Choroid plexus epithelial cell (primary cell): ENCODE results near the gene PHETA1.
A peak's percentile ranks its signal among the peaks of the same experiment; 100 is the strongest.
"Not testable (repeated sequence)": the region's sequence is repeated elsewhere in the genome, so short reads cannot be mapped to it uniquely, and the experiment has no call there.

Source experiments
- DNase-seq: peaks from one replicate; pipeline ENCODE4 v3.0.0-alpha.2; 2010; ENCODE audit warnings: low read depth
- H3K4me3 ChIP-seq: 2 replicates; pipeline ENCODE4 v1.5.1; 2011; ENCODE audit warnings: low read depth, mild to moderate bottlenecking, control low read depth, low read length, moderate library complexity
- TF ChIP-seq, protein P1 (sequence below): conservative IDR thresholded peaks from 2 replicates; pipeline ENCODE4 v1.5.1; 2011; ENCODE audit warnings: low read depth, mild to moderate bottlenecking, control low read depth, inconsistent platforms, low read length, moderate library complexity

Gene PHETA1

DNA sequence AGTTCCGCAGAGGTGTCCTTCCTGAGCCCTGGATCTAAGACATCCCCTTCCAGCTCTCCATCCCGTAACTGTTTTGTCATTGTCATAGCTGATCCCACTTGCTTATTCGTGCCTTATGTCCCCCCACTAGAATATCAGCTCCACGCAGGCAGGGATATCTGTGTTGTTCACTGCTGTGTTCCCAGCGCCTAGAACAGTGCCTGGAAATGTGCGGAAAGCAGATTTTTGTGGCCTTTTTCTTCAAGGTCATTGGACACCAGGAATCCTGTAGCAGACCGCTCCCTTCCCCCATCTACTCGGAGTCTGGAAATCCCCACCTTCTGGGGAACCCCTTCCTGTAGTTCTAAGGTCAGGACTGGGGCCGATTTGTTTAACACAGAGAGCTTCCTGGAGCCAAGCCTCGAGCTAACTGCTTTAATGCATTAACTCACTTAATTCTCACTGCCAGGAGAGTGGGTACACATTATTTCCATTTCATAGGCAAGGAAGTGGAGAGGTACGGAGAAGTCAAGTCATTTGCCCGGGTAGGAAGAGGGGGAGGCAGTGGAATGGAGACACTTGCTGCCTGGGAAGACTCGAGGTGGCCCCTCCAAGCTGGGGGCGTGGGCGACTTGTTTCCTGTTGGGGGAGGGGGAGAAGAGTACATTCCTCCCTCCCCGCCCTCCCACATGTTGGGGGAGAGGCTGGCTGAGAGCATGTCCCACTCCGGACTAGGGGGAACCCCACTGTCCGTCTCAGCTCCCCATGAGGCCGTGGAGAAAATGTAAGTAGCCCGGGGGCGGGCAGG, 35.7 kb upstream of the PHETA1 start:
- H3K4me3 ChIP-seq = peak overlapping the region; percentile 91
- peak; percentile 67 for DNase-seq
- TF ChIP-seq, protein P1, sequence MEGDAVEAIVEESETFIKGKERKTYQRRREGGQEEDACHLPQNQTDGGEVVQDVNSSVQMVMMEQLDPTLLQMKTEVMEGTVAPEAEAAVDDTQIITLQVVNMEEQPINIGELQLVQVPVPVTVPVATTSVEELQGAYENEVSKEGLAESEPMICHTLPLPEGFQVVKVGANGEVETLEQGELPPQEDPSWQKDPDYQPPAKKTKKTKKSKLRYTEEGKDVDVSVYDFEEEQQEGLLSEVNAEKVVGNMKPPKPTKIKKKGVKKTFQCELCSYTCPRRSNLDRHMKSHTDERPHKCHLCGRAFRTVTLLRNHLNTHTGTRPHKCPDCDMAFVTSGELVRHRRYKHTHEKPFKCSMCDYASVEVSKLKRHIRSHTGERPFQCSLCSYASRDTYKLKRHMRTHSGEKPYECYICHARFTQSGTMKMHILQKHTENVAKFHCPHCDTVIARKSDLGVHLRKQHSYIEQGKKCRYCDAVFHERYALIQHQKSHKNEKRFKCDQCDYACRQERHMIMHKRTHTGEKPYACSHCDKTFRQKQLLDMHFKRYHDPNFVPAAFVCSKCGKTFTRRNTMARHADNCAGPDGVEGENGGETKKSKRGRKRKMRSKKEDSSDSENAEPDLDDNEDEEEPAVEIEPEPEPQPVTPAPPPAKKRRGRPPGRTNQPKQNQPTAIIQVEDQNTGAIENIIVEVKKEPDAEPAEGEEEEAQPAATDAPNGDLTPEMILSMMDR = no peak

DNA sequence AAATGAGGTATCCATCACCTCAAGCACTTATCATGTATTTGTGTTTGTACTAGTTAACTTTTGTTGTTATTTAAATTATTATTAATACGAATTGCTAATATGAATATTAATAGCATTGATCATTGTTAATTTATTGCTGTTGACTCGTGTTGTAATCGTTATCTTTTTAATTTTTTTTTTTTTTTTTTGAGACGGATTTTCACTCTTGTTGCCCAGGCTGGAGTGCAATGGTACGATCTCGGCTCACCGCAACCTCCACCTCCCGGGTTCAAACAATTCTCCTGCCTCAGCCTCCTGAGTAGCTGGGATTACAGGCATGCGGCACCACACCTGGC, 33.6 kb upstream of the PHETA1 start:
- DNase-seq, H3K4me3 ChIP-seq: not testable (repeated sequence)

DNA sequence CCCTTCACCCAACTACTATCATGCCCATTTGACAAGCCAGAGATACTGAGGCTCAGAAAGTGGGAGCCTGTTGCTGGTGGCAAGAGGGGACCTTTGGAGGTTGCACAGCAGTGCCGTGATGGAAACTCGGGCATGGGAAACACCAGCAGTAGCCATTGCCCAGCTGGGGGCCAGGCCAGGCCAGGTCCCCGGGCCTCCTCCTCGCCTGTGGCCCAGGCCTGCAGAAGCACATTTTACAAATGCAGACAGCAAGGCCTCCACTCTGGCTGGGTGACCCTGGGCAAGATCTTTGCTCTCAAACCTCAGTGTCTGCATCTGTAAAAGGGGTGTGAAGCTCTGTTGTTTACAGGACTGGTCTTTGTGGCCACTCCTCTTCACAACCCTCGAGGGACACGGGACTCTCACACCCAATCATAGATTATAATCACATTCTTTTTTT, 32.3 kb upstream of the PHETA1 start:
- DNase-seq = no peak
- H3K4me3 ChIP-seq = no peak overlapping the region
- TF ChIP-seq, protein P1 = no peak

DNA sequence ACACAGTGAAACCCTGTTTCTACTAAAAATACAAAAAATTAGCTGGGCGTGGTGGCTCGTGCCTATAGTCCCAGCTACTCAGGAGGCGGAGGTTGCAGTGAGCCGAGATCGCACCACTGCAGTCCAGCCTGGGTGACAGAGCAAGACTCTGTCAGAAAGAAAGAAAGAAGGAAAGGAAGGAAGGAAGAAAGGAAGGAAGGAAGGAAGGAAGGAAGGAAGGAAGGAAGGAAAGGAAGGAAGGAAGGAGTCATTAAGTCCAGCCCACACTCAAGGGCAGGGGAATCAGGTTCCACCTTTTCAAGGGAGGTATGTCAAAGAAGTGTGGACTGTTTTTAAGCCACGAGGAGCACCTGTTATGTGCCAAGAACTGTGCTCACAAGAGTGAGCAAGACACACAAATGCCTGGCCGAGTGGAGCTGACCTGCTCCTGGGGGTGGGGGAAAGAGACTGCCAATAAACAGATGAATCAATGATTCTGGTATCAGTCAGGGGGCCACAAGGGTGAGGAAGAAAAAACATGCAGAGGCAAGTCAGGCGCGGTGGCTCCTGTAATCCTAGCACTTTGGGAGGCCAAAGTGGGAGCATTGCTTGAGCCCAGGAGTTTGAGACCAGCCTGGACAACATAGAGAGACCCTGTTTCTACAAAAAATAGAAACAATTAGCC, 31.0 kb upstream of the PHETA1 start:
- DNase-seq, H3K4me3 ChIP-seq: not testable (repeated sequence)

DNA sequence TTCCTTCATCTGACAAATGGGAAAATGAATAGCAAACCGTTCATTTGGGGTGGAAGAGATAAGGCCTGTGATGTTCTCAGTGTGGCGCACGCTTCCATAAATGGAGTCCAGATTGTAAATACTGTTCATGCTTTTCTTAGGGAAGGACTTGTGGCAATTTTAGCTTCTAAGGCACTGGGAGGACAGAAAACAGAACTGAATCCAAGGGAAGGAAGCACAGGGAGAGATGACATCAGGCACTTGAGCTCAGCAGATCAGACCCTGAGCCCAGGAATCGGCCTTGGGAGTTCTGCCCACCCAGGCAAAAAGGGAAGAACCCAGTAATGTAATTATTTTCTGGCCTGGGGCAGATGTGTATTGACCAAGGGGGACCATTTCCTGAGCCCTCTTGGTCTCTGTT, 29.6 kb upstream of the PHETA1 start:
- TF ChIP-seq, protein P1 = no peak
- H3K4me3 ChIP-seq = no peak overlapping the region
- DNase-seq = no peak

DNA sequence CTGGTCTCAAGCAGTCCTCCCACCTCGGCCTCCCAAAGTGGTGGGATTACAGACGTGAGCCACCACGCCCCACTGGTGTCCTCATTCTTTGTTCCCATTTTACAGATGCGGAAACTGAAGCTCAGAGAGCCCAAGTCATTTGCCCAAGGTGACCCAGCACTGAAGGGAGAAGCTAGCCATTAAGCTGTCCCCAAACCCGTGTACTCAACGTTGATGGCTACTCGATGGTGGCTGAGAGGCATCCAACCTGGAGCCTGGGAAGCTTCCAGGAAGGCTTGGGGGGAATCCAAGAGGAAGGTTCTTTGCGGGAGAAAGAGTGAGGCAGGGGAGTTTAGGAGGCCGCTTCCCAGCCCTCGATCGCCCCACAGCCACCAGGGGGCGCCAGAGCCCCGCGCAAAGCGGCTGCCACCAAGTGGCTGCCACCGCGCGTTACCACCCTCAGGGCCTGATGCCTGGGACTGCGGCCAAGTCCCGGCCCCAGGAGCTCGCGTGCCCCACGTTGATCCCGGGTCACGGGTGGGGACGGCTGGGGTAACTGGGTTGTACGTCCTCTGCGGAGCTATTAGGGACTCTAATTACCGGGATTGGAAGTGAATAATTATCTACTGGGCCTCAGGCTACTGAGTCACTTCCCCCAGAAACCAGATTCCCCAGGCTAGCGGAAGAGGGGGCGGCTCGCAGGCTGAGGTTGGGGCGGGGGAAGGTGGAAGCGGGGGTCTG, 28.0 kb upstream of the PHETA1 start:
- TF ChIP-seq, protein P1 = peak; percentile 90
- peak; percentile 78 for DNase-seq
- peak overlapping the region; percentile 51 for H3K4me3 ChIP-seq

DNA sequence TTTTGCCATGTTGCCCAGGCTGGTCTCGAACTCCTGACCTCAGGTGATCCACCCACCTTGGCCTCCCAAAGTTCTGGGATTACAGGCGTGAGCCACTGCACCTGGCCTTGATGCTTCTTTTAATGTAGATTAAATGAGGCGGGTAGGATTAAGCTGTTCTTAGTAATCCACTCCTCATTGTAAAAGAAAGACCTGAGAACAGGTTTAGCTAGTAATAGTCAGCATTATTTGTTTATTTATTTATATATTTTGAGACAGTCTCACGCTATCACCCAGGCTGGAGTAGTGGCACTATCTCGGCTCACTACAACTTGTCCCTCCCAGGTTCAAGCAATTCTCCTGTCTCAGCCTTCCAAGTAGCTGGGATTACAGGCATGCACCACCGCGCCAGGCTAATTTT, 27.4 kb upstream of the PHETA1 start:
- H3K4me3 ChIP-seq, DNase-seq: not testable (repeated sequence)

DNA sequence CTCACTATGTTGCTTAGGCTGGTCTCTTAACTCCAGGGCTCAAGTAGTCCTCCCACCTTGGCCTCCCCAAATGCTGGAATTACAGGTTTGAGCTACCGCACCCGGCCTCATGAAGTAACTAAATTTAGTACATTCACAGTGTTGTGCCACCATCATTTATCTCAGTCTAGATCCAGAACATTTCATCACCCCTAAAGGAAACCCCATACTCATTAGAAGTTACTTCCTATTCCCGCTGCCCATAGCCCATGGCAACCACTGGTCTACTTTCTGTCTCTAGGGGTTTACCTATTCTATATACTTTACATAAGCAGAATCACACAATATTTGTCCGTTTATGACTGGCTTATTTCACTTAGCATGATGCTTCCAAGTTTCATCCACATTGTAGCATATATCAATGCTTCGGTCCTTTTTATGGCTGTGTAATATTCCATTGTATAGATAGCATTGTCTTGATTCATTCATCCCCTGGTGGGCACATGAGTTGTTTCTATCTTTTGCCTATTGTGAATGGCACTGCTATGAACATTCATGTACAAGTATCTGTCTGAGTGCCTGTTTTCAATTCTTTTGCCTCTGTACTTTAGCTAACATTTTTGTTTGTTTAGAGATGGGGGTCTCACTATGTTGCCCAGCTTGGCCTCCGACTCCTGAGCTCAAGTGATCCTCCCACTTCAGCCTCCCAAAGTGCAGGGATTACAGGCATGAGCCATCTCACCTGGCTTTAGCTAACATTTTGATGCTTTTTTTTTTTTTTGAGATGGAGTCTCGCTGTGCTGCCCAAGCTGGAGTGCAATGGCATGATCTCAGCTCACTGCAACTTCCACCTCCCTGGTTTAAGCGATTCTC, 26.7 kb upstream of the PHETA1 start:
- no peak for DNase-seq

More for the DNA sequence above, 26.7 kb upstream of the PHETA1 start:
- TF ChIP-seq, protein P1 = no peak
- H3K4me3 ChIP-seq = no peak overlapping the region
